Epithelial cell of proximal tubule (primary cell): ENCODE measurements around the gene PLA2G10. TPM values are rescaled to one million over a fixed set of nuclear protein-coding genes. Genes with fewer than 3 reads are reported as not detected.

Source experiments
- DNase-seq: peaks from one replicate; pipeline ENCODE4 v3.0.0-alpha.2; 2011; ENCODE audit warnings: low read depth
- H3K4me3 ChIP-seq: 2 replicates; pipeline ENCODE4 v1.5.1; 2011; ENCODE audit warnings: low read depth, mild to moderate bottlenecking, low read length
- CTCF ChIP-seq: conservative IDR thresholded peaks from 2 replicates; pipeline ENCODE4 v1.5.1; 2012; ENCODE audit warnings: low read depth, mild to moderate bottlenecking, low read length
- total RNA-seq: library from RNA; depleted of rRNA; stranded (reverse); fragments of >200 nt; gene quantifications from 2 replicates; pipeline ENCODE4 v1.2.3, GENCODE V29; 2015

Gene PLA2G10
- total RNA-seq, 1 donor from 2014 or later, result not detected

- DNase-seq, result peak; percentile 77
- no peak for TF ChIP-seq CTCF
Measured at GRCh38 chr16:14629919-14630619, 64.0 kb downstream of the PLA2G10 start, which contains the start of gene PARN. PARN (minus strand) TSS chr16:14630260; CDS start chr16:14630125, 135 bp downstream.

GRCh38 chr16:14629612-14629918 lies 64.5 kb downstream of the PLA2G10 start:
- peak overlapping the region; percentile 97 for H3K4me3 ChIP-seq
- DNase-seq, result no peak
- no peak for TF ChIP-seq CTCF

More at GRCh38 chr16:14629919-14630619, 64.0 kb downstream of the PLA2G10 start, which contains the start of gene PARN:
- H3K4me3 ChIP-seq, result peak within 1 kb of the TSS; percentile 97

GRCh38 chr16:14628806-14629611 lies 65.1 kb downstream of the PLA2G10 start:
- no peak for DNase-seq
- no peak for TF ChIP-seq CTCF
- H3K4me3 ChIP-seq, result peak overlapping the region; percentile 97

- no peak for DNase-seq
- no peak overlapping the region for H3K4me3 ChIP-seq
- no peak for TF ChIP-seq CTCF
Measured at GRCh38 chr16:14627078-14627477, 67.0 kb downstream of the PLA2G10 start.

Other genes with a start within 250 kb of the PLA2G10 start
- 16.4 and 28.5 TPM in 2 replicates for gene PARN, start 64.0 kb downstream of the PLA2G10 start, total RNA-seq
- 84.3 and 92.0 TPM in 2 replicates for gene BFAR, start 61.4 kb downstream of the PLA2G10 start, total RNA-seq
- gene NPIPA3, start 9.1 kb upstream of the PLA2G10 start, total RNA-seq, result 0.29 and 1.2 TPM in 2 replicates
- gene NPIPA2, start 48.2 kb upstream of the PLA2G10 start, total RNA-seq, result 1.2 TPM in 1 of 2 replicates, not detected in the other
- gene NOMO1, start 139.4 kb upstream of the PLA2G10 start, total RNA-seq, result 33.1 and 43.1 TPM in 2 replicates
- gene NPIPA1, start 243.1 kb upstream of the PLA2G10 start, total RNA-seq, result 17.9 and 26.9 TPM in 2 replicates